Cardiac septum (tissue), 1 donor: Measurements from ENCODE around the gene CDRT15. TPM values are rescaled to one million over a fixed set of nuclear protein-coding genes. Genes with fewer than 3 reads are reported as not detected.
"Not testable (repeated sequence)": the region's sequence is repeated elsewhere in the genome, so short reads cannot be mapped to it uniquely, and the experiment has no call there.

Source experiments
- DNase-seq: peaks from one replicate; pipeline ENCODE4 v3.0.0-alpha.2; 2020; ENCODE audit warnings: low spot score
- intact Hi-C: fragments of 100-400 bp; cut with DNase I; formaldehyde crosslinking; loops from one replicate; pipeline ENCODE4 v1.14.0; 2022
- total RNA-seq: library from RNA; stranded (reverse); fragmentation: NEBNext Ultra II Directional; extraction: Animal tissue kit (Norgen Biotek cat#: 25700); gene quantifications from one replicate; pipeline ENCODE4 v1.2.1, GENCODE V29; 2021
- donor health status: DM: no; HTN: no; CAD: no.

CDRT15 gene
- total RNA-seq, 1 donor from 2014 or later, result not detected

GRCh38 chr17:14192636-14193344, 43.9 kb downstream of the CDRT15 start:
- intact Hi-C loops, DNase-seq: not testable (repeated sequence)

- intact Hi-C loops, DNase-seq: not testable (repeated sequence)
Measured at GRCh38 chr17:14192039-14192438, 44.6 kb downstream of the CDRT15 start.

- DNase-seq, intact Hi-C loops: not testable (repeated sequence)
Measured at GRCh38 chr17:14191469-14191868, 45.2 kb downstream of the CDRT15 start.

- intact Hi-C loops, result not testable (repeated sequence)
Measured at GRCh38 chr17:14190774-14191173, 45.9 kb downstream of the CDRT15 start.

GRCh38 chr17:14186443-14186842, 50.2 kb downstream of the CDRT15 start:
- intact Hi-C loops, DNase-seq: not testable (repeated sequence)

More at GRCh38 chr17:14190774-14191173, 45.9 kb downstream of the CDRT15 start:
- DNase-seq, result not testable (repeated sequence)

Other genes with a start within 250 kb of the CDRT15 start
- 43.3 TPM for gene COX10, start 167.4 kb downstream of the CDRT15 start, total RNA-seq
- gene HS3ST3B1, start 64.2 kb upstream of the CDRT15 start, total RNA-seq, result 2.6 TPM